GM19193 (cell line): ENCODE results near the gene TMEM202.

Experiments used
- POLR2A ChIP-seq: IDR thresholded peaks from 4 replicates; pipeline ENCODE4 v1.6.1; 2011; ENCODE audit not compliant: insufficient read depth, insufficient read length; ENCODE audit errors: extremely low read depth

Gene TMEM202

GRCh38 chr15:72397796-72398588 is at the start of gene TMEM202:
TMEM202 (plus strand) TSS chr15:72398305; CDS start chr15:72398327, 22 bp downstream.
- TF ChIP-seq POLR2A = no peak

- no peak for TF ChIP-seq POLR2A
These were observed 44.8 kb upstream of the TMEM202 start for GRCh38 chr15:72353266-72353665.

GRCh38 chr15:72354496-72354895 is 43.6 kb upstream of the TMEM202 start:
- TF ChIP-seq POLR2A = no peak

DNA sequence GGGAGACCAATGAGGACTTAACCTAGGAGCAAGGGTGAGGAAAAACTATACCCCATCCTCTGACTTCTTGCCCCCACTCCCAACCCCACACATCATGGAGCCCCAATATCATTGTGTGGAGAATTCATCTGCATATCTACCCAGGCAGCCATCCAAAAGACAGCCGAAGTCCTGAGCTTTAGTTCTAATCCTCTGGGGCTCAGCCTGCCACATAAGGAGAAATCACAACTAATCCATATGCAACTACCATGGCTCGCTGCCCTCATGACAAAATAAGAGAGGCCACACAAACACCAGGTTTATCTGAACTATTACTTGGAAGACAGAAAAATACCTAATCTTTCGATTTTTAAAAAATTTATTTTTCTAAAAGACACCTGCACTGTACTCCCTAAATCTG is 40.0 kb upstream of the TMEM202 start:
- no peak for TF ChIP-seq POLR2A

DNA sequence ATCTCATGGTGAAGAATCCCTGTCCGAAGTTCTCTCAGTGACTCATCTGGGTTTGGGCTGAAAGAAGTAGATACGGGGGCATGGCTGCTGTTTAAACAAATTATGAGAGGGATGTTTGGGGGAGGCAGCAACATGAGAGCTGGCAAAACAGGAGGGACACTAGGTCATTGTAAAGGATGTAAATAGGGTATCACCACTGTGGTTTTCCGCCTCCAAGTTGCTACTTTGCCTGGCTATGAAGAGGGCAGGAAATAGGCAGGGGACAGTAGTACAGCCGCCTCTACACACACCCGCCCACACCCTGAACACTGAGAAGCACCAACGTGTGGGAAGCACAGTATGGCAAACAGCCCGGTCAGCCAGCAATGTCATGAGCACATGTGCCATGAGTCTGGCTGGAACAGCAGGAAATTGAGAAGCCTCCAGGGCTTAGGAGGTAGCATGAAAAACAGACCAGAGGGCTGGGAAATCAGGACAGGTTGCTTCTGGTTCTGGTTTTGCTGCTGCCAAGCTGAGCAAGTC is 39.4 kb upstream of the TMEM202 start:
- no peak for TF ChIP-seq POLR2A

DNA sequence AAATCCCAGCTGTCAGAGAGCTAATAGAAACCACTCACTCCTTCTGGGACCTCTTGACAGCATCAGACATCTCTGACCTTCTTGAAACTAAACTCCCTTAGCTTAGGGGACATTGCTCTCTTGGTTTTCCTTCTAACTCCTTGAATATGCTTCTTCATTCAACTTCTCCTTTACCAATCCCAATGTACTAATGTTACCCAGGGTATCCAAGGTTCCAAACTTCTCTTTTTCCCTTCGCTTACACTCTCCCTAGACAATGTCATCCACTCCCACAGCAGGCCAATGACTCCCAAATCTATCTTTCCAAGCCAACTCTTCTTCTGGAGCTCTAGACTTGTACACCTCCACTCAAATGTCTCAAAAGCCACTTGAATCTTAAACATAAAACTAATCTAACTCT is 36.9 kb upstream of the TMEM202 start:
- TF ChIP-seq POLR2A = no peak

DNA sequence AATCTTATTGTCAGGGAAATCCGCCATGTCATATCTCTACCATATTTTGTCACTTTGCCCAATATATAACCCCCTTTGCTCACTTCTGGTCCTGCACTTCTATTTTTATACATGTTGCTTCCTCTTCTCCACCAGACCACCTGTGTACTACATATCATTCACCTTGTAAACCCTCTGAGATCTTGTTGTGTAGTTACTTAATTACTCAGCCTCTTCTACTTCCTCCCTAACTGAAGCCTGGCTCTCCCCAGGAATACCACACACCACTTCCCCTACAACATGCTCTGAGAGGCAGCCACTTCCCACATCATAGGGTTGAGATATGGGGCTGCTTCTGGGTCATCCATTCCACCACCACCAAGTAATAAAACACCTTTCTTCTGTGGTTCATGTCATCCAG is 32.3 kb upstream of the TMEM202 start:
- TF ChIP-seq POLR2A = no peak

DNA sequence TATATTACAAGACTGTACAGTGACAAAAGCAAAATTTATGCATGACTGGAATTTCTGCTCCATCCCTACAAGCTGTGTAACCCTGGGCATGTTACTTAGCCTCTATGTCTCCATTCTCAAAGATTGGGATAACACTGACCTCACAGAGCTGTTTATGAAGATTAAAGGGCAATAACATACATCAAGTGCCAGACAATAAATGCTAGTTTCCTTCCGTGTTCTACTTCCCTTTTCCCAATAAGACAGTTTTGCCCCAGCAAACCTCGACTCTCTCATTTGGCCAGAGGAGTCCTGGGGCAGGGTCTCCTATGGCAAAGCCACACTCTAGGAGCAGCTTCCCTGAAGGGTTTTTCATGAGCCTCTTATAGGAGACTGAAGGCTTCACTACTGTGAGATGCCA is 29.8 kb upstream of the TMEM202 start:
- TF ChIP-seq POLR2A = no peak

DNA sequence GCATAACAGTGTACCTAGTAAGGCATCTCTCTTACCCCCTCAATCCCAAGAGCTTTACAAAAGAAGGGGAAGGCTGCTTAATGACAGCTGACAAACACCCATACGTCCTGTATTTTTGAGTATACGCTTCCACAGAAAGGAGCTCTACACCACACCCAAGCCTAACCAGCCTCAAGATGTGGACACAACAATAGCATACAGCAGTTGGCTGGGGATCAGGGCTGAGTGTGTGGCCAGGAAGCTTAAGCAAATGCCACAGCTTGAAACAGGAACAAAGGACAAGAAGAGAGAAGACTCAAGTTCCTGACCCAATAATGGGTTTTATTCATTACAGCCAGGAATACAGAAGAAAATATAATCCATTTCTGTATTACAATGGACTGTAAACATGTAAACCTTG is 29.2 kb upstream of the TMEM202 start:
- no peak for TF ChIP-seq POLR2A

DNA sequence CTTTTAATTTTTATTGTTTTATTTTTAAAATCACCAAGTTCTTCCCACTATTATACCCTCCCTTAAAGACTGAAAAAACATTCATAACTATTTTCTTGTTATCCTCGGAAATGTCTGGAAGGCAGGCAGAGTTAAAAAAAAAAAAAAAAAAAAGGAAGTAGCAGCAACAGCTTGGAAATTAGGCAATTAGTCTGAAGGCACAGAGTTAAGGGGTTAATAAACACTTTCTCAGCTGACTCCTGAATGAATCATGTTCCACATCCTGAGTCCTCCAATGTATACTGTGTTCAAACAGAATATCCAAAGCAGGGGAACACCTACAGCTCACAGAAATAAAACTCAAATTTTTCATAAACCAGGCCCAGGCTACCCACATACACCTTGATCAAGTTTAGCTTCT is 28.1 kb upstream of the TMEM202 start:
- TF ChIP-seq POLR2A = no peak

DNA sequence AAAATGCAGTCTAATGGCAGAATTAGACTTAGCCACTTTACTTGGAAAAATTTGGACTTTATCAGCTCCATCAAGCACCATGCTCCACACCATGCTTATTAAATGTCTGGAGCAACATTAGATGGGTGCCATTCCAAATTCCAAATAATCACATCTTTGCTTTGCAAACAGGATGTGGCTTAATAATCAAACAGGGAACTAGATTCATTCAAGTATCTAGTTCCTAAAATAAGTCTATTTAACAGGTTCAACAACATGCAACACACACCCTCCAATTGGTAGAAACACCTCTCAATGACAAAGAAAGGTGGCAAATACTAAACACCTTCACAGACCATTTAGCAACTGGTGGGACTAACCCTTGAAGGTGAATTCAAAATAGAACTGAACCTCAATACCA is 25.7 kb upstream of the TMEM202 start:
- TF ChIP-seq POLR2A = no peak

GRCh38 chr15:72375501-72375845 is 22.6 kb upstream of the TMEM202 start:
- TF ChIP-seq POLR2A = no peak

GRCh38 chr15:72375846-72376581 is 22.1 kb upstream of the TMEM202 start, which contains the start of gene HEXA:
HEXA (minus strand) TSS chr15:72376014; CDS start chr15:72375972, 42 bp downstream.
- TF ChIP-seq POLR2A = peak; percentile 92

GRCh38 chr15:72377331-72377730 is 20.8 kb upstream of the TMEM202 start:
- no peak for TF ChIP-seq POLR2A

DNA sequence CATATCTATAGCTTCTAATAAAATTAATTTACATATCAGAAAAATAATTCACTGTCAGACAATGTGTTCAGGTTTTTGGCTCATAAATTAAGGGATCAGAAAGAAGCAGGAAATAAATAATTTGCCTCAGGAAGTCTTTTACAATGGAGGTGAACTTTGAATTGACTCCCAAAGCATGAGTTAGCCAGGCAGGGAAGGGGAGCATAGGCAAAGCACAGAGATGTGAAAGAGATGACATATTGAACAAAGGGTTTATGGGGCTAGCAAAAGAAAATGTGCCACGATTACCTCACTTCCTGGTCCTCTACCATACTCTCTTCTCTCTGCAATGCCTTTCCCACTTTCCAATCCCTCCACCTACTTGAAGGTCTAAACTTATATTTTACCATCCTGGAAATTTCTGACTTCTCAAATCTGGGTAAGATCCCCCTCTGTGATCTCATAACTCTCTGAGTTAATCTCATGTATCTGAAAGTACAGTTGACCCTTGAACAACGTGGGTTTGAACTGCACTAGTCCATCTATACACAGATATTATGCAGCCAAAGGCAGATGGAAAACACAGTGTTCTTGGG is 18.2 kb upstream of the TMEM202 start:
- no peak for TF ChIP-seq POLR2A

GRCh38 chr15:72380743-72381142 is 17.4 kb upstream of the TMEM202 start:
- no peak for TF ChIP-seq POLR2A

GRCh38 chr15:72382146-72382545 is 16.0 kb upstream of the TMEM202 start:
- TF ChIP-seq POLR2A = no peak

GRCh38 chr15:72387741-72388140 is 10.4 kb upstream of the TMEM202 start:
- TF ChIP-seq POLR2A = no peak
